VCaP (cell line): Measurements from ENCODE around the gene ZSCAN18.

Experiments
- H3K27ac ChIP-seq: fragments of 450-650 bp; 2 replicates; pipeline ENCODE4 v1.5.1; 2017
- TF ChIP-seq, protein P1 (sequence below): fragments of 450-650 bp; conservative IDR thresholded peaks from 2 replicates; pipeline ENCODE4 v1.5.1; 2017; ENCODE audit warnings: mild to moderate bottlenecking, moderate library complexity

Gene ZSCAN18

DNA sequence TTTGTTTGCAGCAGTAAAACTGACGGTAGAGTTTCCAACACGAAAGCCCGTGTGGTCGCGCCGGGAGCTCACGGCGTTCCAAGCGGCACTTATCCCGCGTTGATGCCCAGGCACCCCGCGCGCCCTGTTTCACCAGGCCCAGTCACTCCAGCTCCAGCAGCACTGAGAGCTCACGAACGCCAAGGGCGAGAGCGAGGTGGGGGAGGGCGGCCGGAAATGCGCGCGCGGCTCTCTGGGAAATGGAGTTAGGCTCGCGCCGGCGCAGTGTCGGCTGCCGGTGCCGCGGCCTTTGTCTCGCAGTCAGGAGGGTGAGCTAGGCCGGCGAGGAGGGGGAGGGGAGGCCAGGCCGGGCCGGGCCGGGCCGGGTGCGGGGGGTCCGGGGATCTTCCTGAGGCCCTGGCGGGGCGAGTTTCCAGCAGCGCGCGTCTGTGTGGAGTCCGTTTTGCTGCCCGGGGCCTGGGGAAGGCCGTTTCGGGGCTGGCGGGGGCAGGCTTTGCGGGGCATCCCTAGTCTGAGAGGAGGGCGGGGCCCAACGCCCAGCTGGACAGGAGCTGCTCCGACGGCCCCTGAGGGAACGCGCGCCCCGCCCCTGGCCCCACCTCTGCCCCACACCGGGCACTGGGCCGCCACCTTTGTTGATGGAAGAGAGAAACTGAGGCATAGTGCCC lies 38.9 kb downstream of the ZSCAN18 start, which contains the start of gene ZNF135:
Gene ZNF135 (plus strand): TSS at position 280 of the 668 bp plus-strand sequence. CDS start 721 bp downstream, outside the sequence.
- H3K27ac ChIP-seq: peak within 1 kb of the TSS; percentile 88
- TF ChIP-seq, protein P1, sequence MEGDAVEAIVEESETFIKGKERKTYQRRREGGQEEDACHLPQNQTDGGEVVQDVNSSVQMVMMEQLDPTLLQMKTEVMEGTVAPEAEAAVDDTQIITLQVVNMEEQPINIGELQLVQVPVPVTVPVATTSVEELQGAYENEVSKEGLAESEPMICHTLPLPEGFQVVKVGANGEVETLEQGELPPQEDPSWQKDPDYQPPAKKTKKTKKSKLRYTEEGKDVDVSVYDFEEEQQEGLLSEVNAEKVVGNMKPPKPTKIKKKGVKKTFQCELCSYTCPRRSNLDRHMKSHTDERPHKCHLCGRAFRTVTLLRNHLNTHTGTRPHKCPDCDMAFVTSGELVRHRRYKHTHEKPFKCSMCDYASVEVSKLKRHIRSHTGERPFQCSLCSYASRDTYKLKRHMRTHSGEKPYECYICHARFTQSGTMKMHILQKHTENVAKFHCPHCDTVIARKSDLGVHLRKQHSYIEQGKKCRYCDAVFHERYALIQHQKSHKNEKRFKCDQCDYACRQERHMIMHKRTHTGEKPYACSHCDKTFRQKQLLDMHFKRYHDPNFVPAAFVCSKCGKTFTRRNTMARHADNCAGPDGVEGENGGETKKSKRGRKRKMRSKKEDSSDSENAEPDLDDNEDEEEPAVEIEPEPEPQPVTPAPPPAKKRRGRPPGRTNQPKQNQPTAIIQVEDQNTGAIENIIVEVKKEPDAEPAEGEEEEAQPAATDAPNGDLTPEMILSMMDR: no peak

DNA sequence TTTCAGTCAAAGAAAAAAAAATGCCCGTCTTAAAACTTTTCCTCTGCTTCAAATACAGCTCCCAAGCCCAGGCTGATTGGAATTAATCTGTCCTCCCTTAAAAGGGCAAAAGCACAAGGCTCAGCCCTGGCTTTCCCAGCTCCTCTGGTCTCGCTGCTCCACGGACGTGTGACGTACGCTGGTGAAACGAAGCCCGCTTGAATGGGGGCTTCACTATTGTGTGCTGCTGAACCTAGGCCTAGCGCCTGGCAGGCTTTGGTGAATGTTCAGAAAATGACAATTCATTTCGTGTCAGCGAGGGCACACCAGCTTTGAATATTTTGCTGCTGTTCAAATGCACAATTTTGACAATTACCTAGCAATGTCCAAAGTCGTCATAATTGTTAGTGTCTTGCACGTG lies 39.6 kb downstream of the ZSCAN18 start:
- peak overlapping the region; percentile 88 for H3K27ac ChIP-seq

DNA sequence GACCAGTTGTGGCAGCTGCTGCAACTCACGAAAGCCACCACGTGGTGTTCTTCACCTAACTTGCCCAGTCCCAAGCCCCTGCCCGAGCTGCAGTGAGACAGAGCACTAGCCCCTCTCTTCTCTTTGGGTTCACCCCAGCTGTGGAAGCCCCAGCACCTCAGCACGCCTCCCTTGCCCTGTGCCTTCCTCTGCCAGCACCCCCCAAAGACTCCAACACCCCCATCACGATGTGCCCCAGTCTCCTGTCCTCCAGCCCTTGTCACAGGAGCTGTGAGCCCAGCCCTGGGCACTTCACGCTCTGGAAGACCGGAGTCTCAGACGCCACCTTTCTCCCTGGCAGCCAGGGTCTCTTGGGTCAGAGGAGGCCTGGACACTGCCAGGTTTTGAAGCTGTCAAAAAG lies 41.2 kb downstream of the ZSCAN18 start:
- TF ChIP-seq, protein P1: no peak
- H3K27ac ChIP-seq: no peak overlapping the region

More for the DNA sequence above, 39.6 kb downstream of the ZSCAN18 start:
- TF ChIP-seq, protein P1: no peak

DNA sequence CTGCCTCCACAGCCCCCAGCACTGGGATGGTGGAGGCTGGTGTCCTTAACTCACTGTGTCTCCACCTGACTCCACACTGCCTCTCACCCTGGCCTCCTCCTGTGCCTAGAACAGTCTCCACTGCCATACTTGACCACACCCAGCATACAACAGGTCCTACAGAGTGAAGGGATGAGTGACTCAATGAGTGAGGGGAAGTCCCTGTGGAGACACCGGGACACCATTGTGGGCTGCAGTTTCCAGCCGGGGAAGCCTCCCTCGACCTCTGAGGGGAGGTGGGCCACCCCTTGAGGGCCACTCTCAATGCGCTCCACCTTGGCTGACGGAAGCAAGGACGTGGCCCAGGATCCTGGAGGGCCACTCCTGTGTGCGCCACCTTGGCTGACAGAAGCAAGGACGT lies 41.8 kb downstream of the ZSCAN18 start:
- TF ChIP-seq, protein P1: no peak
- H3K27ac ChIP-seq: no peak overlapping the region

DNA sequence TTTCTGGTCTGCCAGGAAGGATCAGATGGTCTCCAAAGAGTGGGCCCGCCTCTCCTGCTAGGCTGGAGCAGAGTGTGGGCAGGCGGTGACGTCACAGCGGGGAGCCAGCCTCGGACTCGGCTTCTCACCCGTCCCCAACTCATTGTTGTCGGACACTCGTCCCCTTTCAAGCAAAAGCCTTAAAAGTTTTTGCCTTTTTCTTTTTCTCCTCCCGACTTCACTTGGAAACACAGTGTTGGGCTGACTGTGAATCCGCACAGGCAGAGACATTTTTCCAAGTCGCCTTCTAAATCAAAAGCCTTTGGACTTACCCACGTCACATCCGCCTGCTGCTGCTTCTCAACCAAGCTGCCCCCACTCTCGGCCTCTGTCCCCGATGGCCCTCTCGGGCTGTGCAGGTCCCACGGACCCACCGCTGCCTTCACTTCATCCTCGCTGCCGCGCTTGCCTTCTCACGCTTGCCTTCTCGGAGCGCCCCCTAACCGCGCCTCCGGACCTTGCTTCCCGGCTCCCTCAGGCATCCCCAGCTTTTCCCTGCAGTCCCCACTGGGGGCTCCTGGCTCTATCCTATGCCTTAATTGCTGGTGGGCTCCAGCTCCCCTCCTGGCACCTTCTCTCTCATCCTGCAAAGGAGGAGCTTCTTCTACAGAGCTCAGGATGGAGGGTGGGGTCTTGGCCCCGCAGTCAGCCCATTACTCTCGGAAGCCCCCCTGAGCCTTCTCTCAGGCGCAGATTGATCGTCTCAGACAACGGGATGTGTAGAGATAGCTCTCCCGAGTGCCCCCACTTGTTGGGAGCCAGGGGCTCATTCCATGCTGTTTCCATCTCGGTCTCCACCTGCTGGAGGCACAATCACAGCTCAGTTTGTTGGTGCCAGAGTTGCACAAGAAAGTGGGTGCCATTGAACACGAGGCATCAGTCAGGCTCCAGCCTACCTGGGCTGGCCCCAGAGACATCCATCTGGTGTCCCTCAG lies 42.8 kb downstream of the ZSCAN18 start:
- TF ChIP-seq, protein P1: no peak
- no peak overlapping the region for H3K27ac ChIP-seq

DNA sequence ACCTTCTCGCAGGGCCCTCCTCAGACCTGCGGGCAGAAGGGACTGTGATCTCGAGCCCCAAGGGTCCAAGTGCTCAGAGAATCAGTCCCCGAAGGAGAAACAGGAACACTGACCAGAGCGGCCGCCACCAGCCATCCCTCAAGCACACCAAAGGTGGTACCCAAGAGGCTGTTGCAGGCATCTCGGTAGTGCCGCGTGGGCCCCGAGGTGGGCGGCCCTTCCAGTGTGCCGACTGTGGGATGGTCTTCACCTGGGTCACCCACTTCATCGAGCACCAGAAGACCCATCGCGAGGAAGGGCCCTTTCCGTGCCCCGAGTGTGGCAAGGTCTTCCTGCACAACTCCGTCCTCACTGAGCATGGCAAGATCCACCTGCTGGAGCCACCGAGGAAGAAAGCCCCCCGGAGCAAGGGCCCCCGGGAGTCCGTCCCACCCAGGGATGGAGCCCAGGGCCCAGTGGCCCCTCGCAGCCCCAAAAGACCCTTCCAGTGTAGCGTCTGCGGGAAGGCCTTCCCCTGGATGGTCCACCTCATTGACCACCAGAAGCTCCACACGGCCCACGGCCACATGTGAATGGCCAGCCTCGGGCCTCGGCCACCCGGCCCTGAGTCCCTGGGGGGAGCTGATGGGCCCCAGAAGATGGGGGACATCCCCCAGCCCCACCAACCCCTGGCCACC lies 44.4 kb downstream of the ZSCAN18 start:
- no peak overlapping the region for H3K27ac ChIP-seq
- TF ChIP-seq, protein P1: no peak

DNA sequence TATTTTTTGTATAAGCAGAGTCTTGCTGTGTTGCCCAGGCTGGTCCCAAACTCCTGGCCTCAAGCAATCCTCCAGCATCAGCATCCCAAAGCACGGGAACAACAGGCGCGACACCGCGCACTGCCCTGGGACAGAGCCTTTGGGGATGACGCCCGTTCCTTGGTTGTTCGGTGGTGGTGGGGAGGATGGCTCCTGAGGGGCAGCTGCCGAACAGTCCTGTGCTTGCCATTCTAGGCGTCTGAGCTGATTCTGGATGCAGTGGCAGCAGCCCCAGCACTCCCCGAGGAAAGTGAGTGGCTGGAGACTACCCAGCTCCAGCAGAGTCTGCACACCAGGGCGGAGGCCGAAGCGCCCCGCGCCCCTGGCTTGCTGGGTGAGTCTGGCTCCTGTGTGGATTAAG lies 45.8 kb downstream of the ZSCAN18 start:
- TF ChIP-seq, protein P1: no peak
- no peak overlapping the region for H3K27ac ChIP-seq
